Glutamatergic neuron (in vitro differentiated cells): ENCODE measurements around the gene CHST15. TPM values are rescaled to one million over a fixed set of nuclear protein-coding genes. Genes with fewer than 3 reads are reported as not detected.

Source experiments
- DNase-seq: peaks from one replicate; pipeline ENCODE4 v3.0.0; 2022
- H3K27ac Mint-ChIP-seq: one replicate; pipeline ENCODE4 v1.8.0; 2020; ENCODE audit warnings: mild to moderate bottlenecking, mixed read lengths, inconsistent platforms; ENCODE audit not compliant: unreplicated experiment
- H3K27me3 Mint-ChIP-seq: one replicate; pipeline ENCODE4 v1.8.0; 2020; ENCODE audit warnings: mild to moderate bottlenecking, moderate library complexity, mixed read lengths, inconsistent platforms; ENCODE audit not compliant: unreplicated experiment
- H3K36me3 Mint-ChIP-seq: one replicate; pipeline ENCODE4 v1.8.0; 2020; ENCODE audit warnings: mild to moderate bottlenecking, mixed read lengths, inconsistent platforms; ENCODE audit not compliant: unreplicated experiment
- H3K4me1 Mint-ChIP-seq: one replicate; pipeline ENCODE4 v1.8.0; 2020; ENCODE audit warnings: mild to moderate bottlenecking, low read depth, mixed read lengths, inconsistent platforms; ENCODE audit not compliant: unreplicated experiment
- H3K4me3 Mint-ChIP-seq: one replicate; pipeline ENCODE4 v1.8.0; 2020; ENCODE audit warnings: mild to moderate bottlenecking, mixed read lengths, inconsistent platforms; ENCODE audit not compliant: unreplicated experiment
- H3K9me3 Mint-ChIP-seq: one replicate; pipeline ENCODE4 v1.8.0; 2020; ENCODE audit warnings: mild to moderate bottlenecking, moderate library complexity, mixed read lengths, inconsistent platforms; ENCODE audit not compliant: unreplicated experiment
- CTCF ChIP-seq: fragments of 200-600 bp; sonication (generic); IDR thresholded peaks from one replicate; pipeline ENCODE4 v1.5.0; 2021; ENCODE audit not compliant: partially characterized antibody, unreplicated experiment
- total RNA-seq: library from RNA; stranded (reverse); fragmentation: NEBNext Ultra II Directional; extraction: Animal tissue kit (Norgen Biotek cat#: 25700); gene quantifications from one replicate; pipeline ENCODE4 v1.2.1, GENCODE V29; 2021; ENCODE audit not compliant: unreplicated experiment

Gene CHST15
- total RNA-seq, 1 donor from 2014 or later, result 2.4 TPM

GRCh38 chr10:124058346-124059003, 34.9 kb downstream of the CHST15 start:
- no peak for DNase-seq
- Mint-ChIP-seq H3K9me3 (peaks cover 3% of the 10 kb centered on the region), H3K36me3 (no peaks in the 10 kb centered on the region), H3K27me3 (peaks cover 5% of the 10 kb centered on the region), H3K27ac (no peak overlapping the region), H3K4me1 (peaks cover 20% of the 10 kb centered on the region), H3K4me3 (no peak overlapping the region)
- no peak for TF ChIP-seq CTCF

- Mint-ChIP-seq H3K36me3 (no peaks in the 10 kb centered on the region), H3K27me3 (peaks cover 5% of the 10 kb centered on the region), H3K4me3 (no peak overlapping the region), H3K9me3 (peaks cover 3% of the 10 kb centered on the region), H3K4me1 (peaks cover 20% of the 10 kb centered on the region), H3K27ac (peak overlapping the region; percentile 81)
- no peak for TF ChIP-seq CTCF
- no peak for DNase-seq
These were observed 35.8 kb downstream of the CHST15 start for GRCh38 chr10:124057601-124058000.

GRCh38 chr10:124056337-124056980, 36.9 kb downstream of the CHST15 start:
- H3K9me3 Mint-ChIP-seq, result peaks cover 3% of the 10 kb centered on the region
- H3K4me3 Mint-ChIP-seq, result no peak overlapping the region
- no peak overlapping the region for H3K27ac Mint-ChIP-seq
- no peaks in the 10 kb centered on the region for H3K36me3 Mint-ChIP-seq
- peaks cover 20% of the 10 kb centered on the region for H3K4me1 Mint-ChIP-seq
- DNase-seq, result no peak
- TF ChIP-seq CTCF, result no peak
- peaks cover 7% of the 10 kb centered on the region for H3K27me3 Mint-ChIP-seq

- Mint-ChIP-seq H3K36me3 (no peaks in the 10 kb centered on the region), H3K9me3 (no peaks in the 10 kb centered on the region), H3K4me1 (peaks cover 13% of the 10 kb centered on the region), H3K27me3 (peaks cover 4% of the 10 kb centered on the region), H3K27ac (no peak overlapping the region), H3K4me3 (no peak overlapping the region)
- DNase-seq, result no peak
- no peak for TF ChIP-seq CTCF
These were observed 39.4 kb downstream of the CHST15 start for GRCh38 chr10:124053971-124054370.

GRCh38 chr10:124052561-124052960, 40.8 kb downstream of the CHST15 start:
- TF ChIP-seq CTCF, result no peak
- H3K27me3 Mint-ChIP-seq, result peaks cover 4% of the 10 kb centered on the region
- peaks cover 2% of the 10 kb centered on the region for H3K9me3 Mint-ChIP-seq
- no peaks in the 10 kb centered on the region for H3K36me3 Mint-ChIP-seq
- DNase-seq, result no peak
- peak overlapping the region; percentile 62 for H3K27ac Mint-ChIP-seq
- peaks cover 8% of the 10 kb centered on the region for H3K4me1 Mint-ChIP-seq
- no peak overlapping the region for H3K4me3 Mint-ChIP-seq
